SU-DHL-6 (cell line): Measurements from ENCODE around the gene TRPV2.

ENCODE experiments used
- H2AFZ ChIP-seq: fragments of 200-600 bp; sonication (generic); 2 replicates; pipeline ENCODE4 v1.6.1; 2014; ENCODE audit warnings: low read depth, mild to moderate bottlenecking, moderate library complexity, mixed read lengths, antibody characterized with exemption, low read length; ENCODE audit not compliant: severe bottlenecking
- H3F3A ChIP-seq: fragments of 200-600 bp; shearing (Covaris generic); 2 replicates; pipeline ENCODE4 v1.6.0; 2016; ENCODE audit warnings: antibody characterized with exemption, mild to moderate bottlenecking; ENCODE audit not compliant: insufficient read depth
- H3K27ac ChIP-seq: fragments of 200-600 bp; sonication (generic); 2 replicates; pipeline ENCODE4 v1.5.1; 2016; ENCODE audit warnings: low read depth, mild to moderate bottlenecking, low read length, moderate library complexity, mixed read lengths
- H3K27me3 ChIP-seq: fragments of 200-600 bp; sonication (generic), shearing (Covaris generic); 2 replicates; pipeline ENCODE4 v1.6.0; 2014; ENCODE audit warnings: mild to moderate bottlenecking, low read length
- H3K36me3 ChIP-seq: fragments of 200-600 bp; sonication (generic); 2 replicates; pipeline ENCODE4 v1.6.1; 2014; ENCODE audit warnings: mild to moderate bottlenecking, low read length, mixed read lengths
- H3K4me2 ChIP-seq: fragments of 300-600, 200-600 bp; shearing (Covaris generic), sonication (generic); 2 replicates; pipeline ENCODE4 v1.6.0; 2014; ENCODE audit warnings: low read length, low read depth, mild to moderate bottlenecking; ENCODE audit not compliant: poor library complexity, severe bottlenecking
- H3K4me3 ChIP-seq: fragments of 200-600 bp; sonication (generic); 2 replicates; pipeline ENCODE4 v1.5.1; 2014; ENCODE audit warnings: antibody characterized with exemption, low read length, mild to moderate bottlenecking, mixed read lengths; ENCODE audit not compliant: insufficient read depth, poor library complexity, severe bottlenecking
- H3K79me2 ChIP-seq: fragments of 200-600 bp; sonication (generic); 2 replicates; pipeline ENCODE4 v1.6.1; 2014; ENCODE audit warnings: mild to moderate bottlenecking, low read length, moderate library complexity; ENCODE audit not compliant: insufficient read depth
- H3K9ac ChIP-seq: fragments of 200-600 bp; sonication (generic); 2 replicates; pipeline ENCODE4 v1.7.0; 2014; ENCODE audit warnings: mild to moderate bottlenecking, low read length
- H3K9me2 ChIP-seq: fragments of 200-600 bp; sonication (generic); replicated peaks from 2 replicates; pipeline ENCODE4 v1.6.1; 2014; ENCODE audit warnings: low read length; ENCODE audit not compliant: insufficient read depth
- H3K9me3 ChIP-seq: fragments of 200-600 bp; sonication (generic); 2 replicates; pipeline ENCODE4 v1.6.1; 2014; ENCODE audit warnings: low read length, mixed read lengths; ENCODE audit not compliant: insufficient read depth
- H4K20me1 ChIP-seq: fragments of 200-600 bp; sonication (generic); 2 replicates; pipeline ENCODE4 v1.6.1; 2014; ENCODE audit warnings: low read depth, mild to moderate bottlenecking, antibody characterized with exemption, low read length, moderate library complexity, mixed read lengths
- CTCF ChIP-seq: fragments of 200-600 bp; sonication (generic); IDR thresholded peaks from one replicate; pipeline ENCODE4 v1.5.1; 2017; ENCODE audit warnings: antibody characterized with exemption, mild to moderate bottlenecking, low read length, moderate library complexity; ENCODE audit not compliant: insufficient read depth, poor library complexity, severe bottlenecking
- EZH2phosphoT487 ChIP-seq: fragments of 200-600 bp; sonication (generic), shearing (Covaris generic); conservative IDR thresholded peaks from 2 replicates; pipeline ENCODE4 v1.6.1; 2018; ENCODE audit warnings: mild to moderate bottlenecking, antibody characterized with exemption, low read length, moderate library complexity, mixed read lengths

Gene TRPV2

GRCh38 chr17:16480995-16481394, 65.6 kb downstream of the TRPV2 start:
- Histone ChIP-seq H3K4me2 (no peak overlapping the region), H3K9me3 (no peaks in the 10 kb centered on the region), H3K27me3 (no peaks in the 10 kb centered on the region), H3K9ac (no peak overlapping the region), H3K27ac (no peak overlapping the region), H3K79me2 (no peaks in the 10 kb centered on the region), H3F3A (no peaks in the 10 kb centered on the region), H3K4me3 (no peak overlapping the region), H3K9me2 (no peaks in the 10 kb centered on the region), H3K36me3 (no peaks in the 10 kb centered on the region), H4K20me1 (no peaks in the 10 kb centered on the region), H2AFZ (no peak overlapping the region)
- TF ChIP-seq EZH2phosphoT487 (no peak), CTCF (no peak)

GRCh38 chr17:16482253-16482652, 66.9 kb downstream of the TRPV2 start:
- TF ChIP-seq CTCF (no peak), EZH2phosphoT487 (no peak)
- Histone ChIP-seq H3K4me2 (no peak overlapping the region), H2AFZ (no peak overlapping the region), H3K9me3 (no peaks in the 10 kb centered on the region), H3K9me2 (no peaks in the 10 kb centered on the region), H4K20me1 (no peaks in the 10 kb centered on the region), H3F3A (no peaks in the 10 kb centered on the region), H3K27ac (no peak overlapping the region), H3K36me3 (no peaks in the 10 kb centered on the region), H3K79me2 (no peaks in the 10 kb centered on the region), H3K27me3 (no peaks in the 10 kb centered on the region), H3K4me3 (no peak overlapping the region), H3K9ac (no peak overlapping the region)

GRCh38 chr17:16483021-16483645, 67.8 kb downstream of the TRPV2 start:
- no peak for TF ChIP-seq EZH2phosphoT487
- no peak for TF ChIP-seq CTCF
- H3K27me3 ChIP-seq: no peaks in the 10 kb centered on the region
- H3K27ac ChIP-seq: no peak overlapping the region
- H3F3A ChIP-seq: no peaks in the 10 kb centered on the region
- no peak overlapping the region for H3K4me2 ChIP-seq
- H3K9ac ChIP-seq: no peak overlapping the region
- no peaks in the 10 kb centered on the region for H3K9me2 ChIP-seq
- no peak overlapping the region for H3K4me3 ChIP-seq
- no peaks in the 10 kb centered on the region for H3K9me3 ChIP-seq
- no peaks in the 10 kb centered on the region for H3K79me2 ChIP-seq
- H2AFZ ChIP-seq: no peak overlapping the region
- H3K36me3 ChIP-seq: no peaks in the 10 kb centered on the region
- no peaks in the 10 kb centered on the region for H4K20me1 ChIP-seq
